CD14-positive monocyte (primary cell): ENCODE results near the gene STARD4. TPM values are rescaled to one million over a fixed set of nuclear protein-coding genes. Genes with fewer than 3 reads are reported as not detected.

Experiments used
- DNase-seq, 3 donors: peaks; one replicate each; pipeline ENCODE4 v3.0.0-alpha.2; 2011 to 2022
- H2AFZ ChIP-seq: 2 replicates; pipeline ENCODE4 v1.6.0; 2012; ENCODE audit warnings: mild to moderate bottlenecking, low read depth, low read length, inconsistent platforms; ENCODE audit not compliant: insufficient read depth, poor library complexity, severe bottlenecking
- H3K27ac ChIP-seq, 2 donors: 1 replicate in 1 of 2; 2 replicates in 1 of 2; pipeline ENCODE4 v1.5.1; 2012 to 2013; ENCODE audit warnings: low read length in 2 of 2, control low read depth in 1 of 2, inconsistent platforms in 1 of 2, low read depth in 1 of 2, mild to moderate bottlenecking in 1 of 2
- H3K27me3 ChIP-seq, 2 donors: one replicate each; pipeline versions ENCODE4 v1.6.0 to v1.6.1; 2011 to 2013; ENCODE audit warnings: low read length in 2 of 2; ENCODE audit not compliant: control insufficient read depth in 2 of 2, insufficient read depth in 2 of 2
- H3K36me3 ChIP-seq, 2 donors: replicated peaks in 1 of 2; 1 replicate in 1 of 2; 2 replicates in 1 of 2; pipeline versions ENCODE4 v1.5.1 to v1.6.1; 2012 to 2013; ENCODE audit warnings: low read length in 2 of 2, control low read depth in 1 of 2, inconsistent platforms in 1 of 2, mild to moderate bottlenecking in 1 of 2; ENCODE audit not compliant: insufficient read depth in 2 of 2, control insufficient read depth in 1 of 2
- H3K4me1 ChIP-seq, 2 donors: 1 replicate in 1 of 2; 2 replicates in 1 of 2; pipeline versions ENCODE4 v1.5.1 to v1.6.1; 2012 to 2013; ENCODE audit warnings: low read length in 2 of 2, control low read depth in 1 of 2, inconsistent platforms in 1 of 2, mild to moderate bottlenecking in 1 of 2, moderate library complexity in 1 of 2; ENCODE audit not compliant: insufficient read depth in 2 of 2, control insufficient read depth in 1 of 2
- H3K4me2 ChIP-seq: replicated peaks from 2 replicates; pipeline ENCODE3; 2012; ENCODE audit warnings: low read length, moderate library complexity, mild to moderate bottlenecking; ENCODE audit not compliant: poor library complexity, severe bottlenecking; ENCODE audit errors: extremely low read depth
- H3K4me3 ChIP-seq, 3 experiments: fragments of 200-600 bp in 1 of 3; sonication (generic) in 1 of 3; replicated peaks in 1 of 3; 1 replicate in 2 of 3; 2 replicates in 1 of 3; pipeline ENCODE4 v1.5.1; 2011 to 2013; ENCODE audit warnings: low read length in 3 of 3, mild to moderate bottlenecking in 3 of 3, control low read depth in 2 of 3, low read depth in 2 of 3, inconsistent platforms in 1 of 3, moderate library complexity in 1 of 3
- H3K79me2 ChIP-seq: 2 replicates; pipeline ENCODE4 v1.6.0; 2012; ENCODE audit warnings: mild to moderate bottlenecking, control low read depth, inconsistent platforms, low read length, moderate library complexity; ENCODE audit not compliant: insufficient read depth
- H3K9ac ChIP-seq: 2 replicates; pipeline ENCODE4 v1.6.0; 2017; ENCODE audit warnings: low read length, mild to moderate bottlenecking; ENCODE audit not compliant: insufficient read depth, poor library complexity, severe bottlenecking
- H3K9me3 ChIP-seq, 2 donors: replicated peaks in 1 of 2; 1 replicate in 1 of 2; 2 replicates in 1 of 2; pipeline versions ENCODE4 v1.5.1 to v1.6.1; 2012 to 2013; ENCODE audit warnings: low read length in 2 of 2, control low read depth in 1 of 2; ENCODE audit not compliant: control insufficient read depth in 1 of 2, insufficient read depth in 1 of 2
- H4K20me1 ChIP-seq: 2 replicates; pipeline ENCODE4 v1.6.0; 2012; ENCODE audit warnings: mild to moderate bottlenecking, low read length, control low read depth, moderate library complexity; ENCODE audit not compliant: insufficient read depth
- H3K27ac Mint-ChIP-seq, 7 donors: one replicate each; pipeline ENCODE4 v1.8.0; 2020; ENCODE audit warnings: mild to moderate bottlenecking in 7 of 7, mixed read lengths in 7 of 7, moderate library complexity in 6 of 7, inconsistent platforms in 2 of 7
- H3K27me3 Mint-ChIP-seq, 3 donors: one replicate each; pipeline ENCODE4 v1.8.0; 2021 to 2022; ENCODE audit warnings: low read depth in 3 of 3, mild to moderate bottlenecking in 3 of 3, mixed read lengths in 3 of 3, moderate library complexity in 3 of 3, inconsistent platforms in 1 of 3
- H3K36me3 Mint-ChIP-seq, 2 donors: one replicate each; pipeline ENCODE4 v1.8.0; 2020; ENCODE audit warnings: mixed read lengths in 2 of 2, inconsistent platforms in 1 of 2, mild to moderate bottlenecking in 1 of 2
- H3K4me1 Mint-ChIP-seq: one replicate; pipeline ENCODE4 v1.8.0; 2020; ENCODE audit warnings: mild to moderate bottlenecking, mixed read lengths
- H3K4me3 Mint-ChIP-seq, 2 donors: one replicate each; pipeline ENCODE4 v1.8.0; 2020; ENCODE audit warnings: mild to moderate bottlenecking in 2 of 2, mixed read lengths in 2 of 2, moderate library complexity in 1 of 2
- H3K9me3 Mint-ChIP-seq, 7 donors: one replicate each; pipeline ENCODE4 v1.8.0; 2020 to 2022; ENCODE audit warnings: mixed read lengths in 7 of 7, mild to moderate bottlenecking in 6 of 7, moderate library complexity in 6 of 7, inconsistent platforms in 2 of 7
- WGBS: methylation state at CpG from one replicate; pipeline ENCODE4 v1.1.5; 2013; ENCODE audit warnings: missing lambda C conversion rate; ENCODE audit not compliant: insufficient coverage; 5-methylcytosine and 5-hydroxymethylcytosine counted together
- intact Hi-C, 2 donors: fragments of 100-400 bp; cut with micrococcal nuclease; formaldehyde crosslinking; loops; one replicate each; pipeline versions ENCODE4 v1.15.0 to v1.15.1; 2023
- polyA plus RNA-seq, 3 donors: library from polyadenylated mRNA; depleted of rRNA in 1 of 3; unstranded in 2 of 3; stranded (reverse) in 1 of 3; fragments of 300-500 nt in 2 of 3; fragments of >200 nt in 1 of 3; fragmentation: Illumina TruSeq in 2 of 3; gene quantifications; 1 replicate in 2 of 3; 2 replicates in 1 of 3; pipeline ENCODE4 v1.2.3, GENCODE V29; 2012 to 2021
- TF ChIP-seq, protein P1 (sequence below): fragments of 200-600 bp; IDR thresholded peaks from one replicate; pipeline ENCODE4 v1.8.0; 2022; ENCODE audit warnings: antibody characterized with exemption, mild to moderate bottlenecking

Gene STARD4
- polyA plus RNA-seq, 3 donors, result 6.4 to 7.7 (median 6.7) TPM

DNA sequence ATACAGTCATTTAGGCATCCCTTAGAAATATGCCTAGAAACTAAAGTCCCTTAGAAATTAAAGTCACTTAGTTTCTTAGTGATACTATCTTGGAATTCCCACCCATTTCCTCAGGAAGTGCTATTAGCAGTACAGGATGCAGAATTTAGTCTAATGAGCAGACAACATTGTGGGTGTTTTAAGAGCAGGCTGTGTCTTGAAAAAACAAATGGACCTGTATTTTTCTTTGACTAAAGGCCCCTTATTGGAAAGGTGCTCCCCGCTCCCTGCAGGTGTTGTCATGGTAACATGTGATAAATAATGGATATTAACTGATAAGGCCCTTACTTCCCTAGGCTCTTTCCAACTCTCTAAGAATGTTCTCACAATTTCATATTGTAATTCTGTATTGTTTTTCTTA, 38.8 kb upstream of the STARD4 start:
- WGBS, result no CpG with 5 or more reads among the region's 1 CpG

DNA sequence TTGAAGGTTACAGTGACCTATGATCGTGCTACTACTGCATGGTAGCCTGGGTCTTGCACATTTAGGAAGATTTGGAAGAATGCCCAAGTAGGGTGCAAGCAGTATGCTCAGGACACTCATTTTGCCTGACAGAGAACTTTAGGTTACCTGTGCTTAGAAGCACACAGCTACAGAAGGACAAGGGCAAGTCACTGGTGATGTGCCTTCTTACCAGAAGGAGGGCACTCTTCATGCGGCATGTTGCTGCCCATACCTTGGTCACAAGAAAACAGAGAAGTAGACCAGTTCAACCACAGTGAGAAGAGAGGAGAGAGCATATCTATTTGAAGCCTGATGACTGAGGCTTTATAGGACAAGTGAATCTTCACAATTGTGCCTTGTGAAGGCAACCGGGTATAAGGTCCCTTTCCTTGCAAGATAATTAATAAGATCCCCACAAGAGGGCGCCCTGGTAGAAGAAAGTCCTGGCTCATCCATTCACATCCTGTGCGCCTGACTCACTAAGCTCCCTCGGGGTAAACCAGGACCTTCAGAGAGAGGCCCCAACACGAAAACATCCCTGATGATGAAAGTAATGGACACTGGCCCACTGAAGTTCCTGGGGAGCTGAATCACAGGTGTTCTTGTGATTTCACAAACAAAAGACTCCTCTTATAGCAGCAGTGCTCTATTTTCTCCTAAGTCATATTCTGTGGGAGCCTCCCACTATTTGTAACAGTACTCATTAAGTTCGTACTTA, 38.1 kb upstream of the STARD4 start:
- 33% methylated on average over 6 of the region's 8 CpGs for WGBS

More for the DNA sequence above, 38.8 kb upstream of the STARD4 start:
- Mint-ChIP-seq H3K27me3 (peaks cover 0 to 2% (median 0%) of the 10 kb centered on the region in 3 donors), H3K4me3 (no peak overlapping the region), H3K27ac (peak overlapping the region in 1 of 7 donors; percentile 59), H3K36me3 (no peaks in the 10 kb centered on the region), H3K9me3 (peaks cover 0 to 4% (median 0%) of the 10 kb centered on the region in 7 donors), H3K4me1 (peaks cover 17% of the 10 kb centered on the region)
- TF ChIP-seq, protein P1, sequence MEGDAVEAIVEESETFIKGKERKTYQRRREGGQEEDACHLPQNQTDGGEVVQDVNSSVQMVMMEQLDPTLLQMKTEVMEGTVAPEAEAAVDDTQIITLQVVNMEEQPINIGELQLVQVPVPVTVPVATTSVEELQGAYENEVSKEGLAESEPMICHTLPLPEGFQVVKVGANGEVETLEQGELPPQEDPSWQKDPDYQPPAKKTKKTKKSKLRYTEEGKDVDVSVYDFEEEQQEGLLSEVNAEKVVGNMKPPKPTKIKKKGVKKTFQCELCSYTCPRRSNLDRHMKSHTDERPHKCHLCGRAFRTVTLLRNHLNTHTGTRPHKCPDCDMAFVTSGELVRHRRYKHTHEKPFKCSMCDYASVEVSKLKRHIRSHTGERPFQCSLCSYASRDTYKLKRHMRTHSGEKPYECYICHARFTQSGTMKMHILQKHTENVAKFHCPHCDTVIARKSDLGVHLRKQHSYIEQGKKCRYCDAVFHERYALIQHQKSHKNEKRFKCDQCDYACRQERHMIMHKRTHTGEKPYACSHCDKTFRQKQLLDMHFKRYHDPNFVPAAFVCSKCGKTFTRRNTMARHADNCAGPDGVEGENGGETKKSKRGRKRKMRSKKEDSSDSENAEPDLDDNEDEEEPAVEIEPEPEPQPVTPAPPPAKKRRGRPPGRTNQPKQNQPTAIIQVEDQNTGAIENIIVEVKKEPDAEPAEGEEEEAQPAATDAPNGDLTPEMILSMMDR, result no peak
- H3K79me2 ChIP-seq, result no peaks in the 10 kb centered on the region
- peak overlapping the region in 1 of 2 donors; percentile 35 for H3K27ac ChIP-seq
- no peak overlapping the region for H2AFZ ChIP-seq
- peak overlapping the region; percentile 9 for H3K4me2 ChIP-seq
- no peaks in the 10 kb centered on the region for H3K36me3 ChIP-seq
- no peak overlapping the region for H3K9ac ChIP-seq
- no peak for DNase-seq
- H4K20me1 ChIP-seq, result no peaks in the 10 kb centered on the region
- peak overlapping the region in 1 of 3 experiments; percentile 19 for H3K4me3 ChIP-seq
- H3K27me3 ChIP-seq, result no peaks in the 10 kb centered on the region
- H3K9me3 ChIP-seq, result no peaks in the 10 kb centered on the region
- peaks cover 16 to 21% of the 10 kb centered on the region in 2 donors for H3K4me1 ChIP-seq
- intact Hi-C loops, result loop anchor here in 1 of 2 donors (5.0 to 10.0 kb wide), 2 partner anchors 204 to 596 kb away; partner anchors contain the start of gene NREP

More for the DNA sequence above, 38.1 kb upstream of the STARD4 start:
- Histone ChIP-seq H2AFZ (no peak overlapping the region), H3K4me2 (peak overlapping the region; percentile 9), H4K20me1 (no peaks in the 10 kb centered on the region), H3K27me3 (no peaks in the 10 kb centered on the region), H3K4me3 (no peak overlapping the region), H3K27ac (no peak overlapping the region), H3K4me1 (peaks cover 15 to 20% of the 10 kb centered on the region in 2 donors), H3K9me3 (no peaks in the 10 kb centered on the region), H3K9ac (no peak overlapping the region), H3K36me3 (no peaks in the 10 kb centered on the region), H3K79me2 (no peaks in the 10 kb centered on the region)
- Mint-ChIP-seq H3K36me3 (no peaks in the 10 kb centered on the region), H3K4me3 (no peak overlapping the region), H3K27me3 (peaks cover 0 to 2% (median 0%) of the 10 kb centered on the region in 3 donors), H3K4me1 (peaks cover 17% of the 10 kb centered on the region), H3K27ac (peak overlapping the region in 3 of 7 donors; percentile 23 to 71 (median 46)), H3K9me3 (peaks cover 0 to 4% (median 0%) of the 10 kb centered on the region in 7 donors)
- TF ChIP-seq, protein P1, result peak; percentile 72
- intact Hi-C loops, result loop anchor here in 1 of 2 donors (5.0 to 10.0 kb wide), 2 partner anchors 204 to 597 kb away; partner anchors contain the start of gene NREP
- DNase-seq, result peak; percentile 77 to 92 (median 88)
